ENCODE results near the gene CD300E. TPM values are rescaled to one million over a fixed set of nuclear protein-coding genes. Genes with fewer than 3 reads are reported as not detected.

The CD300E gene
- total RNA-seq, 1 donor, result not detected

DNA sequence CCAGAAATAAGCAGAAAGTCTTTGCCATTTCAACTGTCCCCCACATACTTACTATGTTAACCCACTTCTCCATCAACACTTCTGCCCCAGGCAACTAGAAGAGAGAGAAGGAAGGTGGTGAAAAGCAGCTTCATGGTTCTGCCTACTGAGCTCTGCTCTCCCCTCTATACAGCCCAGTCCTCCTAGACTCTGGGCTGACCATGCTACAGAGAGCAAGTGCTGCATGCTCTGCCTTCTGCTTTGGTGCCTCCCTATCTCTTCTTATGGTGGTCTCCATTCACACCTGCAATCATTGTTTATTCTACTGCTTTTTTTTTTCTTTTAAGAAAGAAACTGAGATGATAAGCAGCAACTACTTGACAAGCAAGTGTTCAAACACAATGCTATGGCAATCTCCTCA is 20.3 kb upstream of the CD300E start:
- DNase-seq (ENCODE audit: low read depth), result no peak
- no peak overlapping the region for H3K4me3 ChIP-seq (ENCODE audit: low read depth, low read length)
- TF ChIP-seq, protein P1, sequence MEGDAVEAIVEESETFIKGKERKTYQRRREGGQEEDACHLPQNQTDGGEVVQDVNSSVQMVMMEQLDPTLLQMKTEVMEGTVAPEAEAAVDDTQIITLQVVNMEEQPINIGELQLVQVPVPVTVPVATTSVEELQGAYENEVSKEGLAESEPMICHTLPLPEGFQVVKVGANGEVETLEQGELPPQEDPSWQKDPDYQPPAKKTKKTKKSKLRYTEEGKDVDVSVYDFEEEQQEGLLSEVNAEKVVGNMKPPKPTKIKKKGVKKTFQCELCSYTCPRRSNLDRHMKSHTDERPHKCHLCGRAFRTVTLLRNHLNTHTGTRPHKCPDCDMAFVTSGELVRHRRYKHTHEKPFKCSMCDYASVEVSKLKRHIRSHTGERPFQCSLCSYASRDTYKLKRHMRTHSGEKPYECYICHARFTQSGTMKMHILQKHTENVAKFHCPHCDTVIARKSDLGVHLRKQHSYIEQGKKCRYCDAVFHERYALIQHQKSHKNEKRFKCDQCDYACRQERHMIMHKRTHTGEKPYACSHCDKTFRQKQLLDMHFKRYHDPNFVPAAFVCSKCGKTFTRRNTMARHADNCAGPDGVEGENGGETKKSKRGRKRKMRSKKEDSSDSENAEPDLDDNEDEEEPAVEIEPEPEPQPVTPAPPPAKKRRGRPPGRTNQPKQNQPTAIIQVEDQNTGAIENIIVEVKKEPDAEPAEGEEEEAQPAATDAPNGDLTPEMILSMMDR (IDR thresholded peaks at IDR 0.05; ENCODE audit: insufficient read depth, low read depth, low read length), result no peak

DNA sequence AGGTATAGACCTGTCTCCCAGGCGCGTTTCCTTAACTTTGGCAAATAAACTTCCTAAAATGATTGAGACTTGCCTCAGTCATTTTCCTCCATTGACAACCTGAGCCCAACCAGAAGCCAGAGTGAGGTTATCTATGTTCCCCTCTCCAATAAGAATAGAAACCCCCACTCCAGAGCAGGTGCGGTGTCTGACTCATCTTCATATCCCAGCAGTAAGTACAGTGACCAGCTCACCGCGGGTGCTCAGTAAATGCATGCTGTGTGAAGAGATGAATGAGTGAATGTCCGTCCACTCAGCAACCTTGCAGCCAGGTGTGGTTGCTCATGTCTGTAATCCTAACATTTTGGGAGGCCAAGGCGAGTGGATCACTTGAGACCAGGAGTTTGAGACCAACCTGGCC is 19.5 kb upstream of the CD300E start:
- H3K4me3 ChIP-seq (ENCODE audit: low read depth, low read length), result no peak overlapping the region
- TF ChIP-seq, protein P1 (IDR thresholded peaks at IDR 0.05; ENCODE audit: insufficient read depth, low read depth, low read length), result no peak
- no peak for DNase-seq (ENCODE audit: low read depth)

DNA sequence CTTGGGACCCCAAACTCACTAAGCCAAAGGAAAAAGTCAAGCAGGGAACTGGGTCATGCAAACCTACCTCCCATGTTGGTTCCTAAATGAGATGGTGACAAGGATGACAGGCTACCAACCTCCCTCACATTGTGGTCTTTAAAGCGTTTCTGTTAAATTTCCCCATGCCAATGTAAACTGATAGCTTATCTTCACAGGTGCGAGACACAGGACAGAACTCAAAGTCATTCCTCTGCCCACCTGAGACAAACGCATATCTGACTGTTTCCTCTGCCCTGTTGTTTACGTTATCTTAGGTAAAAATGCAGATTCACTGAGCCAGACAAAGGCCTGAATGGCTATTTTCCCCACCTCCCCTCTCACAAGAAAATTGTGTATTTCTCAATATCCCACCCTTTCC is 19.0 kb upstream of the CD300E start:
- no peak for DNase-seq (ENCODE audit: low read depth)
- TF ChIP-seq, protein P1 (IDR thresholded peaks at IDR 0.05; ENCODE audit: insufficient read depth, low read depth, low read length), result no peak
- no peak overlapping the region for H3K4me3 ChIP-seq (ENCODE audit: low read depth, low read length)

DNA sequence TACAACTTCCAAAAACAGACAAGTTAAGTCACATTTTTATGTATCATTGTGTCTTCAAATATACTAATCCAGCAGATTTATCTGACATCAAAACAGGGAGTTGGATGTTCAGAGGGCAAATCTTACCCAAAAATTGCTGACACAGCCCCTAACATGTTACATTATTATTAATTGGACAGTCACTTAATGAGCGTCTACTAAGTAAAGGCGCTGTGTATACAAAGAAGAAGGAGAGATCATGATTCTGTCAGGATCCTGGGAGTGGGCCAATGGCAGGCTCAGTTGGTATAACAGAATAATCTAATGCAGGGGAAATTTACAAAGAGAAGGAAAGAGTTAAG is 18.4 kb upstream of the CD300E start:
- no peak for DNase-seq (ENCODE audit: low read depth)
- TF ChIP-seq, protein P1 (IDR thresholded peaks at IDR 0.05; ENCODE audit: insufficient read depth, low read depth, low read length), result no peak

DNA sequence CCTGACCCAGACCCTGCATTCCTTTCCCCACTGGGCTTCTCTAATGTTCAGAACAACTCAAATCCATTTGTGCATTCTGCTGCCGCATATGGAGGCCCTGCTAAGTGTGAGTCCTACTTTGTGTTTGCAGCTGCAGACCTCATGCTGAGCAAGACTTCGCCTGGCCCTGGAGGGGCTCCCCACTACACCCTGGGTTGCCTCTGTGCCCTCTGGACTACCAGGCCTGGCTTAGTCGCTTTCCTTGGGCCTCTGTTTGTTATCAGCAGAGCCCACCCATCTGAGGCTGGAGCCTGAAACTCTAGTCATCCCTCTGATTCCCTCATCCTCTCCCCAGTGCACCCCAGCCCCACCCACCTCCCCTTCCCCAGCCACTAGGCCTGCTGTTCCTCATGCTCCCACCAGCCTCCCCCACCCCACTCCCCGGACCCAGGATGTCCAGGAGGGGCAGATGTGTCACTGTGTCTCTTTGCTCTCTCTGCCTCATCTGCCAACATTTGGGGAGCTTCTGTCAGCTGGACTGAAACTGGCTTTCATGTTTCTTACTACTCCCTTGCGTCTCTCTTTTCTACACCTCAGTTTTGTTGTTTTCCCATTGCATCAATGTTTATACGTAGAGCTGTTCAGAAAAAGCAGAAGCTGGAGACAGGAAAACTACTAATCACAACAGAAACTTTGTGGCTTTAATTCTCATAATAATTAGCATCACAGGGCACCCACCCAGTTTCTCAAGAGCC is 17.9 kb upstream of the CD300E start:
- H3K4me3 ChIP-seq (ENCODE audit: low read depth, low read length), result no peak overlapping the region
- TF ChIP-seq, protein P1 (IDR thresholded peaks at IDR 0.05; ENCODE audit: insufficient read depth, low read depth, low read length), result no peak
- no peak for DNase-seq (ENCODE audit: low read depth)

More for the DNA sequence above, 18.4 kb upstream of the CD300E start:
- H3K4me3 ChIP-seq (ENCODE audit: low read depth, low read length), result no peak overlapping the region

DNA sequence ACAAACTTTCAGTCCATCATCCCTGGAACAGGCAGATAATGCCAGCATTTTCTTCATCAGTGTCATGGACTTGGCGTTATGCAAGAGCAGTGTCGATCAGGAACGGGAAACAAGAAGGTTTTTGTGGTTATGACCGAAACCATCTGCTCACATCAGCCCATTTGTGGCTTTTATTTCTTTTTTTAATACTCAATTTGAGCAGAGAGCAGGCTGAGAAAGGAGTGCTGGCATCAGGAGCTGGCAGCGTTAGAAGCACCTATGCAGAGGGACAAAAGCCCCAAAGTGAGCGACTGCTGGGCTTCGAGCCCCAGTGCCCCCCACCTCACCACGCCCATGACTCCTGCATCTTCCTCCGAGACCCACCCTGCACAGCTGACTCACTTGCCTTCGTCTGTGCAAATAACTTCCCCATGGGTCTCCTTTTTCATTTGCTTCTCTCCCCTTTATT is 16.2 kb upstream of the CD300E start:
- TF ChIP-seq, protein P1 (IDR thresholded peaks at IDR 0.05; ENCODE audit: insufficient read depth, low read depth, low read length), result no peak
- no peak for DNase-seq (ENCODE audit: low read depth)
- no peak overlapping the region for H3K4me3 ChIP-seq (ENCODE audit: low read depth, low read length)

DNA sequence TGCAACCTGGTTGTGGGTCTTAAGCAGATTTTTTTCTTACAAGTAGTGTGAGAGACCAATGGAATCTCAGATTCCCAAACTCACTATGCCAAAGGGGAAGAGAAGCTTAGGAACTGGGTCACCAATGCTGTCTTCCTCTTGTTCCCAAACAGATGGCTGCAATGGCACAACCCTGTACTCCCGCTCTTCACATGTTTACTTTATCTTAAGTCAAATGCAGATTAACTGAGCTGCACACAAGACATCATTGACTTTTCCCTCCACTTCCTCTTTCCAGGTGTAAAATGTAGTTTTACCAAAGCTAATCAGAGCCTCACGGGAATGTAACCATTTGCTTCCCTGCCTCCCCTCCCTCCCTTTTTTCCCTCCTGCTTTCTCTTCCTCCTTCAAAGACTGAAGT is 14.4 kb upstream of the CD300E start:
- TF ChIP-seq, protein P1 (IDR thresholded peaks at IDR 0.05; ENCODE audit: insufficient read depth, low read depth, low read length), result no peak
- no peak overlapping the region for H3K4me3 ChIP-seq (ENCODE audit: low read depth, low read length)
- DNase-seq (ENCODE audit: low read depth), result no peak
